NCI-H146 treated with DMSO at 0.1 percent for 48 hours (cell line): ENCODE measurements around the gene EPO.
"Not testable (repeated sequence)": the region's sequence is repeated elsewhere in the genome, so short reads cannot be mapped to it uniquely, and the experiment has no call there.

Source experiments
- DNase-seq: peaks from one replicate; lab custom pipeline; 2025; ENCODE audit not compliant: unreplicated experiment; lab: John Stamatoyannopoulos, UW

The EPO gene

DNA sequence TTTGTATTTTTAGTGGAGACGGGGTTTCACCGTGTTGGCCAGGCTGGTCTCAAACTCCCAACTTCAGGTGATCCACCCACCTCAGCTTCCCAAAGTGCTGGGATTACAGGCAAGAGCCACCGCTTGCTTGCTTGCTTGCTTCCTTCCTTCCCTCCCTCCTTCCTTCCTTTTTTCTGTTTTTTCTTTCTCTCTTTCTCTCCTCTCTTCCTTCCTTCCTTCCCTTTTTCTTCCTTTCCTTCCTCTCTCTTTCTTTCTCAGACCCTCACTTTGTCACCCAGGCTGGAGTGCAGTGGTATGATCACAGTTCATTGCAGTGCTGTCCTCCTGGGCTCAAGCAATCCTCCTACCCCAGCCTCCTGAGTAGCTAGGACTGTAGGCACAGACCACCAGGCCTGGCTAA is 19.2 kb upstream of the EPO start:
- DNase-seq, result not testable (repeated sequence)

DNA sequence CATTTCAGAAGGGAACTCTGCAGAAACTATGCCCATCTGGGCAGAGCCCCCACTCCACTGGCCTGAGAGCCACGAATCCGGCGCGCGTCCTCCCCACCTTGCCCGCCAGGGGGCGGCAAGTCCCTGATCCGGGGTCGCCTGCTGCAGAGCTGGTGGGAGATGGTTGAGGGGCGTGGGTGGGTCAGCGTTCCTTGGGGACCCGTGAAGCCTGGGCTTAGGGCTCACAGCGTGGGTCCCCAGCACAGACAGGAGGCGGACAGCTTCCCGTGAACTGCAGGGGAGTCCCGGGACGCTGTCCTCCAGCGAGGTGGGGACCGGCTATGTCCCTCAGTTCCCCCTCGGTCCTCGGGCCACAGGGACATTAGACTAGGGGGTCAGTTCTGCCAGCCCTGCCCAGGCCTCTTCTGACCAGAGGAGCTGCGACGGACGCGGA is 14.9 kb upstream of the EPO start:
- peak; percentile 33 for DNase-seq

DNA sequence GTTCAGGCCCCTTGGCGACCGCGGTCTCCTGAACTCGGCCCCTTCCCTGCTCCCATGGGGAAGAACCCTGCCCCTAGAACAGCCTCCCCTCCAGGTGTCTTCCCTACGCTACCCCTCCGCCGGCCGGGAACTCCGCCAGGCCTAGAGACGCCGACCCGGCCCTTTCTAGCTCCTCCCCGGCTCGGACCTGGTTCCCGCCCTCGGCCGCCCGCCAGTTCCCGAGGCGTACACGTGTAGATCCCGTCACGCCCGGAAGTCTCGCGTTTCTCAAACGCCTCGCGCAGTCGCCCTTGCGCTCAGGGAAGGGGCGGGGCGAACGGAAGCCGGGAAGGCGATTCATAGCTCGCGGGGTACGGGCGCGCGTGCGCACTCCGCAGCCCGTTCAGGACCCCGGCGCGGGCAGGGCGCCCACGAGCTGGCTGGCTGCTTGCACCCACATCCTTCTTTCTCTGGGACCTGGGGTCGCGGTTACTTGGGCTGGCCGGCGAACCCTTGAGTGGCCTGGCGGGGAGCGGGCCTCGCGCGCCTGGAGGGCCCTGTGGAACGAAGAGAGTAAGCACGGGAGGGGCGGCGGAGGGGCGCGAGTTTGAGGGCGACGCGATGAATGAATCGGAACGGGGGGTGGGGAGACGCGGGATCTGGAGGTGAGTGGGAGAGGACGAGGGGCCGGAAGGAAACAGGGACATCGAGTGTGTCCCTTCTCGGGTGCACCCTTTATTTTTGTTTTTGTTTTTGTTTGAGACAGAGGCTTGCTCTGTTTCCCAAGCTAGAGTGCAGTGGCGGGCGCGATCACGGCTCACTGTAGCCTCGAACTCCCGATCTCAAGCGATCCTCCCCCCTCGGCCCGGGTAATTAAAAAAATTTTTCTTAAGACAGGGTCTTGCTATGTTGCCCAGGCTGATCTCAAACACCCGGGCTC is 14.3 kb upstream of the EPO start, which contains the start of gene POP7:
Gene POP7 (plus strand): TSS at position 369 of the 919 bp plus-strand sequence. CDS start 710 bp downstream, outside the sequence.
- DNase-seq, result peak; percentile 91

DNA sequence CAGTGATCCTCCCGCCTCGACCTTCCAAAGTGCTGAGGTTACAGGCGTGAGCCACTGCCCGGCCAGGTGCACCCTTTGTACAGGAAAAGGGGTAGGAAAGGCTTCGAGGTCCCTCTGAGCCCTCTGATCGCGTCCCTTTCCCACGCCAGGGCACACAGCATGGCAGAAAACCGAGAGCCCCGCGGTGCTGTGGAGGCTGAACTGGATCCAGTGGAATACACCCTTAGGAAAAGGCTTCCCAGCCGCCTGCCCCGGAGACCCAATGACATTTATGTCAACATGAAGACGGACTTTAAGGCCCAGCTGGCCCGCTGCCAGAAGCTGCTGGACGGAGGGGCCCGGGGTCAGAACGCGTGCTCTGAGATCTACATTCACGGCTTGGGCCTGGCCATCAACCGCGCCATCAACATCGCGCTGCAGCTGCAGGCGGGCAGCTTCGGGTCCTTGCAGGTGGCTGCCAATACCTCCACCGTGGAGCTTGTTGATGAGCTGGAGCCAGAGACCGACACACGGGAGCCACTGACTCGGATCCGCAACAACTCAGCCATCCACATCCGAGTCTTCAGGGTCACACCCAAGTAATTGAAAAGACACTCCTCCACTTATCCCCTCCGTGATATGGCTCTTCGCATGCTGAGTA is 13.5 kb upstream of the EPO start:
- DNase-seq, result no peak

DNA sequence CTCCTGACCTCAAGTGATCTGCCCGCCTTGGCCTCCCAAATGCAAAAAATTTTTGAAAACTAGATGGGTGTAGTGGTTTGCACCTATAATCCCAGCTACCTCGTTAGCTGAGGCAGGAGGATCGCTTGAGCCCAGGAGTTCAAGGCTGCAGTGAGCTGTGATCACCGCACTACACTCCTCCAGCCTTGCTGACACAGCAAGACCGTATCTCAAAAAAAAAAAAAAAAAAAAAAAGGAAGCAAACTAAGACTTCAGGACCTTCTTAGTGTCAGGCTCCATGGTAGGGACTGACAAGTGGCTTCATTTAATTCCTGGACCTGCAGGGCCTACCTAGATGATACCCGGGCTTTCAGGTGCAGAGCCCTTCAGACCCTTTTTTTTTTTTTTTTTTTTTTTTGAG is 11.9 kb upstream of the EPO start:
- DNase-seq, result no peak

DNA sequence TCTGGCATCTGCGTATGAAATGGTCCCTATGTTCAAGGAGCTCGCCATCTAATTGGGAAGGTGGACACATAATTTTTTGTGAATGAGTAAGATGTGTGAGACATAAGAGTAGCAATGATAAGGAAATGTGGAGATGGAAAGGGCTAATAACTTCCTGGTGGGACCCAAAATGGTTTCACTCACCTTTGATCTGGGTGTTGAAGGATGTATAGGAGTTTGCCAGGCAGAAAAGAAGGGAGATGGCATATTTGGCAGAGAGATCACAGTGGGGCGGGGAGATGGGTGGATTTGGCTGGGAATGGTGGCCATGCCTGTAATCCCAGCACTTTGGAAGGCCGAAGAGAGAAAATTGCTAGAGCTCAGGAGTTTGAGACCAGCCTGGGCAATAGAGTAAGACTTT is 9.8 kb upstream of the EPO start:
- DNase-seq, result no peak

DNA sequence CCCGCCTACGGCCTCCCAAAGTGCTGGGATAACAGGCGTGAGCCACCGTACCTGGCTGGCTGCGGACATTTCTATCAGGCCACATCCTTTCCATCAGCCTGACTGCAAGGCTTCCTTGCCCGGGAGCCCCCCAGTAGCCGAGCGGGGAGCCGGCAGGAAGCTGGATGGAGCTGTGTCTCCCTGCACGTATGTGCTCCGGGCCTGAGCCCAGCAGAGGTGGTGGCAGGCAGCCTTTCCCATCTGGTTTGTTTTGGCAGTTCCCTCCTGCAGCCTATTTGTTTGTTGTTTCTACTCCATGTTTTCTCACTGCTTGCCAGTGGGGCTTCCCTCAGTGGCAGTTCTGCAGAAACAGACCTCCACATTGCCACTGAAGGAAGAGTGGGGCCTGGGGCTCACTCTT is 8.9 kb upstream of the EPO start:
- no peak for DNase-seq

DNA sequence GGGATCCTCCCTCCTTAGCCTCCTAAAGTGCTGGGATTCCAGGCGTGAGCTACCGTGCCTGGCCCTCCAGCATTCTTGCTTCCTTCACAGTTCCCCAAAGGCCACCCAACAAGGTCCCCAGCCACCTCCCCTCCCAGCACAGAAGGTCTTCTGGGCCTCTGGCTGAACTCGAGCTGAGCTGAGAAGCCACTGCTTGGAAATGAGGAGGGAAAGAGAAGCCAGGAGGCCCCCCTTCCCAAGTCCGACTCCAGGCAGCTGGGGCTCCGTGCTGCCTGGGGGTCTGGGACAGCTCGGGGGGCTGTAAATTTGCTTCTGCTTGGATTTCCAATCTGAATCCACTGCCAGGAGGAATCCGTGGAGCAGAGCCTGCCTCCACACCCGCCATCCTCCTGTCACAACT is 5.5 kb upstream of the EPO start:
- DNase-seq, result no peak

DNA sequence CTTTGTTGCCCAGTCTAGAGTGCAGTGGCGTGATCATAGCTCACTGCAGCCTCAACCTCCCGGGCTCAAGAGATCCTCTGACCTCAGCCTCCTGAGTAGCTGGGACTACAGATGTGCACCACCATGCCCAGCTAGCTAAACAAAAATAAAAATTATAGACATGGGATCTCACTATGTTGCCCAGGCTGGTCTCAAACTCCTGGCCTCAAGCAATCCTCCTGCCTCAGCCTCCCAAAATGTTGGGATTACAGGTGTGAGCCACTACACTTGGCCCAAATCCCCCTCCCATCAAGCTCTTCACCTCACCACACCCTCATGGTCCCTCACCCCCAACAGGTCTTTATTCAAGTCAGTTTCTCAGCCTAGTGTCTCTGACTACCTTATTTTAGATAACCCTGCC is 3.2 kb upstream of the EPO start:
- DNase-seq, result not testable (repeated sequence)

DNA sequence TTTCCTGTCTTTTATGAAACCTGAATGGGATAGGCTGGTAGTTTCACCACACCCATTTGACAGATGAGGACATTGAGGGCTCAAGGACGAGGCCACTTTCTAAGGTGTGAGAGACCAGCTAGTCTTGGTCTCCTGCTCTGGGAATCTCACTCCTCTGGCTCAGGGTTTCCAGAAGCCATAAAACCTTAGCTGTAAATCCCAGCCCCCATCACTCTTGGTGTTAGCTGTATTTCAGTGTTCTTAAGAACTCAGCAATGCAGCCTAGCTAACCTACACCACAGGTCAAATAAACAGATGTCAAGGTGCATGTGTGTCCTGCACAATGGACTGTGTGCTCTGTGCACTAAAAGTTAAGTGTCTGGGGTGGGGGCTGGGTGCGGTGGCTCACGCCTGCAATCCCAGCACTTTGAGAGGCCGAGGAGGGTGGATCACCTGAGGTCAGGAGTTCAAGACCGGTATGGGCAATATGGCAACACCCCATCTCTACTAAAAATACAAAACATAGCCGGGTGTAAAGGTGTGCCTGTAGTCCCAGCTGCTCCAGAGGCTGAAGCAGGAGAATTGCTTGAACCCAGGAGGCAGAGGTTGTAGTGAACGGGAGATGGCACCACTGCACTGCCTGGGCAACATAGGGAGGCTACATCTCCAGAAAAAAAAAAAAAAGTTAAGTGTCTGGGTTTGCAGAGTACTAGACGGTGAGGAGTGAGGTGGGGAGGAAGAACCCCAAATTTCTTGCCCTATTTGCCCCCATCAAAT is 567 bp upstream of the EPO start:
- DNase-seq, result no peak

DNA sequence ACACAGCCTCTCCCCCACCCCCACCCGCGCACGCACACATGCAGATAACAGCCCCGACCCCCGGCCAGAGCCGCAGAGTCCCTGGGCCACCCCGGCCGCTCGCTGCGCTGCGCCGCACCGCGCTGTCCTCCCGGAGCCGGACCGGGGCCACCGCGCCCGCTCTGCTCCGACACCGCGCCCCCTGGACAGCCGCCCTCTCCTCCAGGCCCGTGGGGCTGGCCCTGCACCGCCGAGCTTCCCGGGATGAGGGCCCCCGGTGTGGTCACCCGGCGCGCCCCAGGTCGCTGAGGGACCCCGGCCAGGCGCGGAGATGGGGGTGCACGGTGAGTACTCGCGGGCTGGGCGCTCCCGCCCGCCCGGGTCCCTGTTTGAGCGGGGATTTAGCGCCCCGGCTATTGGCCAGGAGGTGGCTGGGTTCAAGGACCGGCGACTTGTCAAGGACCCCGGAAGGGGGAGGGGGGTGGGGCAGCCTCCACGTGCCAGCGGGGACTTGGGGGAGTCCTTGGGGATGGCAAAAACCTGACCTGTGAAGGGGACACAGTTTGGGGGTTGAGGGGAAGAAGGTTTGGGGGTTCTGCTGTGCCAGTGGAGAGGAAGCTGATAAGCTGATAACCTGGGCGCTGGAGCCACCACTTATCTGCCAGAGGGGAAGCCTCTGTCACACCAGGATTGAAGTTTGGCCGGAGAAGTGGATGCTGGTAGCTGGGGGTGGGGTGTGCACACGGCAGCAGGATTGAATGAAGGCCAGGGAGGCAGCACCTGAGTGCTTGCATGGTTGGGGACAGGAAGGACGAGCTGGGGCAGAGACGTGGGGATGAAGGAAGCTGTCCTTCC is 620 bp downstream of the EPO start:
- DNase-seq, result no peak

DNA sequence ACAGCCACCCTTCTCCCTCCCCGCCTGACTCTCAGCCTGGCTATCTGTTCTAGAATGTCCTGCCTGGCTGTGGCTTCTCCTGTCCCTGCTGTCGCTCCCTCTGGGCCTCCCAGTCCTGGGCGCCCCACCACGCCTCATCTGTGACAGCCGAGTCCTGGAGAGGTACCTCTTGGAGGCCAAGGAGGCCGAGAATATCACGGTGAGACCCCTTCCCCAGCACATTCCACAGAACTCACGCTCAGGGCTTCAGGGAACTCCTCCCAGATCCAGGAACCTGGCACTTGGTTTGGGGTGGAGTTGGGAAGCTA is 1.2 kb downstream of the EPO start:
- no peak for DNase-seq

DNA sequence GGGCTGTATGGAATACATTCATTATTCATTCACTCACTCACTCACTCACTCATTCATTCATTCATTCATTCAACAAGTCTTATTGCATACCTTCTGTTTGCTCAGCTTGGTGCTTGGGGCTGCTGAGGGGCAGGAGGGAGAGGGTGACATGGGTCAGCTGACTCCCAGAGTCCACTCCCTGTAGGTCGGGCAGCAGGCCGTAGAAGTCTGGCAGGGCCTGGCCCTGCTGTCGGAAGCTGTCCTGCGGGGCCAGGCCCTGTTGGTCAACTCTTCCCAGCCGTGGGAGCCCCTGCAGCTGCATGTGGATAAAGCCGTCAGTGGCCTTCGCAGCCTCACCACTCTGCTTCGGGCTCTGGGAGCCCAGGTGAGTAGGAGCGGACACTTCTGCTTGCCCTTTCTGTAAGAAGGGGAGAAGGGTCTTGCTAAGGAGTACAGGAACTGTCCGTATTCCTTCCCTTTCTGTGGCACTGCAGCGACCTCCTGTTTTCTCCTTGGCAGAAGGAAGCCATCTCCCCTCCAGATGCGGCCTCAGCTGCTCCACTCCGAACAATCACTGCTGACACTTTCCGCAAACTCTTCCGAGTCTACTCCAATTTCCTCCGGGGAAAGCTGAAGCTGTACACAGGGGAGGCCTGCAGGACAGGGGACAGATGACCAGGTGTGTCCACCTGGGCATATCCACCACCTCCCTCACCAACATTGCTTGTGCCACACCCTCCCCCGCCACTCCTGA is 2.4 kb downstream of the EPO start:
- no peak for DNase-seq

DNA sequence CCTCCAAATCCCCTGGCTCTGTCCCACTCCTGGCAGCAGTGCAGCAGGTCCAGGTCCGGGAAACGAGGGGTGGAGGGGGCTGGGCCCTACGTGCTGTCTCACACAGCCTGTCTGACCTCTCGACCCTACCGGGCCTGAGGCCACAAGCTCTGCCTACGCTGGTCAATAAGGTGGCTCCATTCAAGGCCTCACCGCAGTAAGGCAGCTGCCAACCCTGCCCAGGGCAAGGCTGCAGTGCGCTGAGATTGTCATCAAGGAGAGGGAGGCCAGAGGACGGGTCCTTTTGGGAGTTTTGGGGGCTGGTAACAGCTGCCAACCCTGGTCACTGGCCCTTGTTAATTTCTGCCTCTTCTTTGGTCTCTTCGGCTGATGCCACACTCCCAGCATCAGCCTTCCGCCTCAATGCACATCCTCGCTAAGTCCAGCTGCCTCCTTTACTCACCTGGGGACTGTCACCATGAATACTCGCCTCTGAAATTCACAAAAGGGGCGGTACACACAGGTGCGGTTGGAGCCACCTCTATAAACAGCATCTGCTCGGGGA is 3.5 kb downstream of the EPO start:
- DNase-seq, result no peak

DNA sequence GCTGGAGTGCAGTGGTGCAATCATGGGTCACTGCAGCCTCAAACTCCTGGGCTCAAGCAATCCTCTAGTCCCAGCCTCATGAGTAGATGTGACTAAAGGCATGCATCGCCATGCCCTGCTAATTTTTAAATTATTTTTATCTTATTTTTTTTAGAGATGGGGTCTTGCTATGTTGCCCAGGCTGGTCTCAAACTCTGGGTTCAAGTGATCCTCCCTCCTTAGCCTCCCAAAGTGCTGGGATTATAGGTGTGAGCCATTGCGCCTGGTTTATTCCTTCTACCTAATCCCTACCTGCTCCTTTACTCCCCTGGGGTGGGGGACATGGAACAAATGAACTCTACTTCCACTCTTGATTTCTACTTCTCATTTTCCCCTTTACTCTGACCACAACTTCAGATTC is 4.1 kb downstream of the EPO start:
- DNase-seq, result not testable (repeated sequence)

DNA sequence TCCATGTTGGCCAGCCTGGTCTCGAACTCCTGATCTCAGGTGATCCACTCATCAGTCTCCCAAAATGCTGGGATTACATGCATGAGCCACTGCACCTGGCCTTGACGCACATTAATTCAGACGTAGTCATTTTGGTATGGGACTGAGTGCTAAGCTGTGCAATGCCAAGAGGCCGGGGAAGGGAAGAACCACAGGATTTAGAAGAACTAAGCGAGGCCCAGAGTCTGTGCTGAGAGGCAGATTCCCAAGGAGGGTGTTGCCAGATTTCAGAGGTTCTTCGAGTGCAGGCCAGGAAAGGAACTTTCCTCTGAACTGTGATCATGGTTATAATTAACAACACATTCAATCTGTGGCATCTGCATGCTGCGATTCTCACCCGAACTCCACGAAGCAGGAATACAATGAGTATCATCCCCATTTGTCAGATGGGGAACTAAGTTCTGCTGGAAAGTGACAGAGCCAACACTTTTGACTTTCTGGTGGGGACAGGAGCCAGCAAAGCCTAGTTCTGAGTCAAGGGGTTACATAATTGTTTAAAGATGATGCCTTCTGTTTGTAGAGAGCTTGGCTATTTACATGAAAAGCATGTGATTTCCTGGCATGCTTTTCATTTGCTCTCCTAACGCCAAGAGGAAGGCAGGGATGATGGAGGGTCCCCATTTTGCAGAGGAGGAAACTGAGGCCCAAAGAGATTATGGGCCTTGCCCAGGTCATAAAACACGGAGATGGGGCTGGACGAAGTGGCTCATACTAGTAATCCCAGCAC is 6.9 kb downstream of the EPO start:
- DNase-seq, result no peak

DNA sequence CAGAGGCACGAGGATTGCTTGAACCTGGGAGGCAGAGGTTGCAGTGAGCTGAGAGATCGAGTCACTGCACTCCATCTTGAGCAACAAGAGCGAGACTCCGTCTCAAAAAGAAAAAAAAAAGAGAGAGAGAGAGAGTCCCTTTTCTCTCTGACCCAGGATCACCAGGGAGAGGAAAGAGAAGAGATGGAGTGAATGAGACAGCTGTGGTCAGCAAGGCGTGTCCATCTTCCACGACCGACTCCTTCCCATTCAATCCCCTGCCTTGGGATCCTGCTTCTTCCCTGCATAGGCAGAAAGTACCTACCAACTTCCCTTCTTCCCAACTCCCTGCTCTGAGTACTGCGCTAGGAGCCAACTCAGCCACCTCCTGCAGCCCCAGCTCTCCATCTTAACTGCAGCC is 7.9 kb downstream of the EPO start:
- DNase-seq, result no peak

DNA sequence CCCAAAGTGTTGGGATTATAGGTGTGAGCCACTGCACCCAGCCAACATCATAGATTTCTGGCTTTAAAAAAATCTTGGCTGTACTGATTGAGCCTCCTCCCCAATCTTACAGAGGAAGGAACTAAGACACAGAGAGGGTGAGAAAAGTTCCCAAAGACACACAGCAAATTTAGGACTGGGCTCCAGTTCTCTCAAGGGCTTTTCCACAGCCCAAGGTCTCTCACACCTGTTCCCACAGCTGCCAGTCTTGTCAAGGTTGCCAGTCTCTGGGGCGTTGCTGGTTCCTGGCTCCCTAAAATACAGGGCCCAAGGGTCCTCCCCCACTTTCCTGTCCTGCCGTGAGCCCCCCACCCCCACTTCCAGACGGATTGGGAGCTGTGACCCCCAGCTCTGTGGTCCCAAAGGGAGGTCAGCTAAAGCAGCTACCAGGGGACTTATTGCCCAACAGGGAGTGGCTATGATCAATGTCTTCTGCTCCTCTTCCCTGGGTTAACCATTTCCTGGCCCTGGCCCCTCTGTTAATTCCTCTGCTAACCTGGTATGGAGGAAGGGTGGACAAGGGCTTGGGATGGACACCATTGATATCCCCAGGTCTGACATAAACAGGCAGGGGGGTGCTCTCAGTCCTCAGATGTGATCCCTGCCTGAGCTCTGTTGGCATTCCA is 10.0 kb downstream of the EPO start:
- DNase-seq, result no peak
